ENCODE measurements around the gene MPPED2.

Gene MPPED2, protein sequence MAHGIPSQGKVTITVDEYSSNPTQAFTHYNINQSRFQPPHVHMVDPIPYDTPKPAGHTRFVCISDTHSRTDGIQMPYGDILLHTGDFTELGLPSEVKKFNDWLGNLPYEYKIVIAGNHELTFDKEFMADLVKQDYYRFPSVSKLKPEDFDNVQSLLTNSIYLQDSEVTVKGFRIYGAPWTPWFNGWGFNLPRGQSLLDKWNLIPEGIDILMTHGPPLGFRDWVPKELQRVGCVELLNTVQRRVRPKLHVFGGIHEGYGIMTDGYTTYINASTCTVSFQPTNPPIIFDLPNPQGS

DNA sequence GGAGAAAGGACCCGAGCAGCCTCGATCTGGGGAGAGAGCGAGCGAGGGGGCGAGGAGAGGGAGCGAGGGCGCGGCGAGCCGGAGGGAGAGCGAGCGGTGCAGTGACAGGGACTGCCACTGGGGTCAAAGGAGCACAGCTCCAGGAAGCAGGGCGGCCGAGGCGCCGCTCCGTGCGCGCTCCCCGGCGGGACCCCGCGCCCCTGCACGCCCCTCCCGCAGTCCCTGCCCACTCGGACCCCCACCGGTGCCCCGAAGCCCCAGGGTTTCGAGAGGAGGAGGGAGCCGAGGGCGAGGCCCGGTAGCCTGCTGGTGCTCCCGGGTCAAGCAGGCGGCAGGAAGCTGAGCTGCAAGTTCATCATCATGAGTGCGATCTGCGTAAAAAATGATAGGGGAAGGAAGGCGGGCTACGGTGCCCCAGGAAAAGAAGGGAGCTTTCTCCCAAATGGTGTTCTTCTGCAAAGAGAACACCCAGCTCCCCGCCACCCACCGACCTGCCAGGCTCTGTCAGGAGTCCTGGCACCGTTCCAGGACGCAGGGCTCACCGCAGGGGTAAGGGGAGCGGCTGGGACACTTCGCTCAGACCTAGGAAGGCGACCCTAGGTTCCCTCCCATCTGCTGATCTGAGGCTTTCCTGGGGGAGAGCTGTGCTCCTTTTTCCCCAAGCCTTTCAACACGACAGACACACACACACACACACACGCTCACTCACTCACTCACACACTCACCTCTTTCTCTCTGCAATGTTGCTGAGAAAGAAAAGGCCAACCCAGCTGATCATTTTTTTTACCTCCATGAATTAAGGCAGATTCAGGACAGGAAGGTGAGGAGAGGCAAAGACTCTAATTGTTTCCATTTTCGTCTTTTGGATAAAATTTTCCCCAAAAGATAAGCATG lies at the start of gene MPPED2:
MPPED2 (minus strand) TSS at position 103 of the 894 bp plus-strand sequence. CDS start 5,980 bp downstream, outside the sequence.
- DNase-seq (ENCODE audit: low read depth, low spot score) = no peak

DNA sequence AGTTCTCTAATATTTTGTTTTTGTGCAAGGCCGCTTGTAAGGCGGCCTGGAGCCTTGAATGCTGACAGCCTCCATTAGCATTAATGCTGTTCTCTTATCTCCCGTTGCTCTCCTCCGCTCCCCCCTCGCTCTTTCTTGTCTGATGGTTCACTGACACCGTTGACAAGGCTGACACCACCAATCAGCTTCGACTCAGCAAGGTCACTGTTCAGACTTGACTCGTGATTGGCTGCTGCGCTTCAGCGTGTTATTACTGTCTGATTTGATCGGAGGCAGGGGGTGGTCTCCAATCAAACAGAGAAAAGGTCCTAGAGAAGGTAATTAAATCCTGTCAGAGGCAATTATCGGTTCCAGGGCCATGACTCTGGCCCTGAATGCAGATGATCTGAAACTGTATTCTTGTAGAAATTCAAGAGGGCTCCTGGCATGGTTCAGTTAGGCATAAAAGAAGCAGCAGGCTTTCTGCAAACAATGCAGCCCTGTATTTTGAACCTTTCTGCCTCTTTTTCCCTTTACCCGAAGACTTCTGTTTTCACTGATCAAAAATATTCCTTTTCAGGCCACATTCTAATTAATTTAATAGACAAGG lies 49.3 kb upstream of the MPPED2 start:
- no peak for DNase-seq (ENCODE audit: low read depth, low spot score)

DNA sequence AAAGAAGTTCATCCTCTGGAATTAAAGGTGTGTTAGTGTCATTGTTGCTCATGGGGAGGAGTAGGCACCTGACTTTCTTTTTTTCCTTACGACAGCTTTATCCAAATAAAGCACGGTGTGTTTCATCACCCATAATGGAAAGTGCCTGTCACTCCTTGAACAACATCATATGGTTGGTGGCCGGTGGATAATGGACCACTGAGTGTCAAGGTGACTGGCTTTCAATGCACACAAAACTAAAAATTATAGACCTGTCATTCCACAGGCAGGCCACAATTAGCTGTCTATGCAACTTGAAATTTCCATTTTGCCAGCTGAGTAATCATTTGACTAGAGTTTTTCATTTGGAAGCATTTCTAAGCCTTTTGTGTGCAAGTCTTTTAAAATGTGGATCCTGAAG lies 45.0 kb upstream of the MPPED2 start:
- no peak for DNase-seq (ENCODE audit: low read depth, low spot score)

DNA sequence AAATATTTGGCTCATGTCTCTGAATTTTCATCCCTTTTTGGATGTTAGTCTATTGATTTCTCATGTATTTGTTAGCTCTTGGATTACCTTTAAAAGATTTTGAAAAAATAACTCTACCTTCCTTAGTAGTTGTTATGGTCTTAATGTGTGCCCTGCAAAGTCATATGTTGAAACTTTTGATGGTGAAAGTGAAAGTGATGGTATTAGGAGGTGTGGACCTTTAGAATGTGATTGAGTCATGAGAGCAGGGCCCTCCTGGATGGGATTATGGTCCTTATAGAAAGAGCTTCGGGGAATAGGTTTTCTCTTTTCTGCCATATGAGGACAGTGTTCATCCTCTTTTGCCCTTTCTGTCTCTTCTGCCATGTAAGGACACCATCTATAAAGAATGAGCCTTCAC lies 33.6 kb upstream of the MPPED2 start:
- no peak for DNase-seq (ENCODE audit: low read depth, low spot score)

DNA sequence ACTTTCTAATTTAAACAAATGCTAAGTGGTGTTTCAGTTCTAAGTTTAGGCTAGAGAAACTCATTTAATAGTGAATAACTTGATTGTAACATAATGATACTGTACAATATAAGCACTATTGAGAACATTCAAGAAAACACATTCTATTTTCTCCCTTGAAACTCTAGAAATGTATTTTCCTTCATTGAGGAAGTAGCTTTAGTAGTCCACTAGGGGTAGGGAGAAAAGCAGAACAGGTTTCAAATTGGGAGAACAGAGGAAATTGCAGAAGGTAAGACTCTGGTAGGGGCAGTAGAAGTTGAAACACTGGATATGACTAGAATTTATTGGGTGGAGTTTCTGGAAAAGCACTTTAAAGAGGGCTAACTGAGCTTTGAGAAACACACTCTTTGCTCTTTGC lies 31.6 kb upstream of the MPPED2 start:
- no peak for DNase-seq (ENCODE audit: low read depth, low spot score)

DNA sequence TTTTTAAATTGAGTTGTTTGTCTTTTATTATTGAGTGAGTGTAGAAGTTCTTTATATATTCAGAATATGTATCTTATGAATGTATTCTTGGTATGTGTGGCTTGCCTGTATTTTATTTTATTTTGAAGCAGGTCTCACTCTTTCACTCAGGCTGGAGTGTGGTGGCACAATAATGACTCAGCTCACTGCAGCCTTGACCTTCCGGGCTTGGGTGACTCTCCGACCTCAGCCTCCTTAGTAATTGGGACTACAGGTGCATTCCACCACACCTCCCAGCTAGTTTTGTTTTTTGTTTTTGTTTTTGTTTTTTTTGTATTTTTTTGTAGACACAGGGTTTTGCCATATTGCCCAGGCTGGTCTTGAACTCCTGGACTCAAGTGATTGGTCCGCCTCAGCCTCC lies 24.5 kb upstream of the MPPED2 start:
- no peak for DNase-seq (ENCODE audit: low read depth, low spot score)

DNA sequence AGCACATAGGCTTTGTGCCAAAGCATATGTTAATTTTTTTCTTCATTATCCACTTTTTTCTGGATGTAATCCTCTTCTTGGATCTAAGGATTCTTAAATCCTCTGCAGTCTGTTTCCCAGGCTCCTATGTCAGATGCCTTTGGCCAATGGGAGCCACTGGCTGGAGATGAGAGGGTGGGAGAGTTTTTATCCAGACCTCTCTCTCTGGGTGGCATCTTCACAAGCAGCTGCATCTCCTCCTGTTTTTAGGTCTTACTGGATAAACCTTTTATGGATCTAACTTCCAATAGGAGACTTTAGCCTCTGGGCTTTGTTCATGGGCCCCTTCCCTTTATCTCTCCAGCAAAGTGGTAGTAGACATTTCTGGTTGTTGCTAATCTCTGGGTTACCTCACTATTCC lies 22.4 kb upstream of the MPPED2 start:
- DNase-seq (ENCODE audit: low read depth, low spot score) = no peak

DNA sequence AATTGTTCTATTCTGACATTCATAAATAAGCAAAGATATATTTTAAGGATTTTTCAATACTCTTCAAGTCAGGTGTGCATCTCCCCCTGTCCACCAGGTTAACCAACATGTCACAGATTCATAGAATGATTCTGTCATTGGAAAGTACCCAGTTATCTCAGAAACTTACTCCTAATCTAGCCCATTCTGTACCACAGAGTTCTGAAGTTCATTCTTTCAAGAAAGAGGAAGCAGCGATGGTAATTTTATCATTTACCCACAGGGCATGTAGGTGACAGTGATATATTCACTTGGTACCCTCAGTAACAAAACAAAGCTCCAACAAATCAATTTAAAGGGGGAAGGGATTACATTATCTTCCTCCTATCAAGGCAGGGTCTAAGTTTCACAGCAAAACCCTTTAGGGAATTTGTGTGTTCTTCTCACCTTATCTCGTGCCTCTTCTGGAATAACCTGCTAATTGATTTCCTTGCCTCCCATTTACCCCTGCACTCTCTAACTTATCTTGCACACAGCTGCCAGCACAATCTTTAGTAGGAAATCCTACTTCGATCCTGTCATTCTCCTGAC lies 19.0 kb upstream of the MPPED2 start:
- no peak for DNase-seq (ENCODE audit: low read depth, low spot score)

DNA sequence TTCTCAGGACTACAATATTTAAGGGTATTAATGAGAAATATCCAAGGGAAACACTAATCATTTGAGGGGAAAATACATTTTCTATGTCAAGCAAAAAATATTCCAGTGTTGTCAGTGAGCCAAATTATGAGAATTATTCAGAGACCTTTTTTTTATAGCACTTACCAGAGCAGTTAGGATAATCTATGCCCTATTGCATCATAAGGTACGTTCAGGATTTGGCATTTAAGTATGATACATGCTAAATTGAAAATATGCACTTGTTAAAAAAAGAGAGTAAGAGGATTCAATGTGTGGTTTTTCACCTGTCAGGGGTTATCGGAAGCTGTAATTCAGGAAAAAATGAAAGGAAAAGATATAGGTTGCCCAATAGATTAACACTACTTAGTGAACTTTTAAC lies 17.2 kb upstream of the MPPED2 start:
- no peak for DNase-seq (ENCODE audit: low read depth, low spot score)

DNA sequence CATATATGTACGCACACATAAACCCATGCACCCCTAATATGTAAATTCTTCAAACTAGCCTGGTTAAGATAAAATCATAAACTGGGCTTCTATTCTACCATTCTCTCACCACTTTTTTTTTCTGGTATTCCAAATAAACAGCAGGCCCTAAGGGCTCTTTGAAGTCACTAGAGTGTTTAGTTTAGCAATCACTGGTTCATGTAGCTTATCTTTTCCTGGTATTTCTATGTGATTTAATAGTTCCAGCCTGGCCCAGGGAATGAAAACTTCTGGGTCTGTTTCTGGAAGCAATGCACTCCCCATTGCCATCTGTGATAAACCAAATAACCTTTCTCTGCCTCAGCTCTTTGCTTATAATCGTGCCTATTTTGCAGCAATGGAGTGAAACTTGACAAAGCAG lies 10.7 kb upstream of the MPPED2 start:
- no peak for DNase-seq (ENCODE audit: low read depth, low spot score)

DNA sequence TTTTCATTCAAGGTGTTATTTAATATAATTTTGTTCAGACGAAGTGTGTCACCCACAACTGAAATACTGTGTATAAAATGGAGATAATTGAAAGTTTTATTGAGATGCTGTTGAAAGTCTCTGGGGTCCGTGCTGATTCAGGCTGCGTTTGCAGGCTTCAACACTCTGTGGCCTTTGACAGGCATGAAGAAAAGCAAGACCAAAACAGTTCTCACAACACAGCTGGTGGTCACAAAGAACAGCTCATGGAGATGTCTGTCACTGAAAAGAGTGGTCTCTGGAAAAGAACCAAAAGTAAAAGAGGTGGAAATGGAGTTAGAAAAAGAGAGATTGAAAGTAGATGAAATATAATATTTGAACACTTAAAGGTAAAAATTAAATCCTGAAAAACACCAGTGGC lies 9.8 kb upstream of the MPPED2 start:
- DNase-seq (ENCODE audit: low read depth, low spot score) = no peak

DNA sequence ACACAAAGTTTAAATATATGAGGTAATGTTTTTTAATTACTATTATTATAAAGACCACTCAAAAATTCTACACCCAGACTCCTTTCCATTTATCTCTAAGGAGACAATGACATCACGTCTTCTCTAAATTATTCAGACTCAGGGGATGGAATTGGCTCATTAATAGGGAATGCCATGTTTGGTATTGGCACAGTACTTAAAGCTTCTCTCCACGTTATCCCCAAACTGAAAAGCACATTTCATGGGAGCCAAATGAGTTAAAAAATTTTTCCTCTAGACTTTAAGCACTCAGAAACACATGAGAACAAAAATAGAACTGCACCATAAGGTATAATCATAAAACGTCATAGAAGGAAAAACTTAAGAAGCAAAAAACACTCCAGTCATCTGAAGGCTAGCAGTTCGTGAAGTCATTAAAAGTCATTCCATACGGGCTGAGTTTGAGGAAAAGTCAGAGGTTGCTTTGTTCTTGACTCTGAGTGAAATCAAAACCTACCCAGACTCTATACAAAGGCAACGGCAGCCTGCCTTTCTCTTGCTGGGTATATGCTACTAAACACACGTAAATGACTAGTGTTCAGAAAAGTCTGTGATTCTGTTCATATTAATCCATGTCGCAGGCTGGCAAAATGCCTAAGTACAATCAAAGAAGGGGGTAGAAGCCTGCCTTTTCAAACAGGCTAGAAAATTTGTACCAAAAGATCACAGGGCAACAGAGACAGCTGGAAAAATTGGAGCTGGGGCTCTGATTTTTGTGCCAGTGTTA lies 8.7 kb upstream of the MPPED2 start:
- no peak for DNase-seq (ENCODE audit: low read depth, low spot score)

DNA sequence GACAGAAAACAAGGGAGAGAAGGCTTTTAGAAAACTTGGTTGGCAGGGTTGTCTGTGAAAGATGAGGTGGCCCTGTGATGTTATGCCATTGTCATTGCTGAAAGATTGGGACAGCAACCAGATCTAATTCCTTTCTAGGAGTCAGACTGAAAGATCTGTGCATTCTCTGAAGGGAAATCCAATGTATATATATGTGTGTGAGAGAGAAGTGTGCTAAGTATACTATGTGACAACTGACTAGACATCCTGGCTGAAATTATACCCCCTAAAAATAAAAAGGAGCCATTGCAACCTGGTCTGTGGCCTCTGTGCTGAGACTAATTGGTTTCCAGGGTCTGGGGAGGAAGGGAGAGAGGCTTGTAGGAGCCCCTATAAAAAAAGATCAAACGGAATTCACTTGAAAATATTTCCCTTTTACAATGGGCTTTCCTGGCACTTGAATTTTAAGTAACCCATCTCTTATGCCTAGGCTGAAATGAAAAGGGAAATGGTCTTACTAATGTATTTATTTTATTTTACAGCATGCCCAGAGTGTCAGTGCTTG lies 1.2 kb upstream of the MPPED2 start:
- no peak for DNase-seq (ENCODE audit: low read depth, low spot score)

DNA sequence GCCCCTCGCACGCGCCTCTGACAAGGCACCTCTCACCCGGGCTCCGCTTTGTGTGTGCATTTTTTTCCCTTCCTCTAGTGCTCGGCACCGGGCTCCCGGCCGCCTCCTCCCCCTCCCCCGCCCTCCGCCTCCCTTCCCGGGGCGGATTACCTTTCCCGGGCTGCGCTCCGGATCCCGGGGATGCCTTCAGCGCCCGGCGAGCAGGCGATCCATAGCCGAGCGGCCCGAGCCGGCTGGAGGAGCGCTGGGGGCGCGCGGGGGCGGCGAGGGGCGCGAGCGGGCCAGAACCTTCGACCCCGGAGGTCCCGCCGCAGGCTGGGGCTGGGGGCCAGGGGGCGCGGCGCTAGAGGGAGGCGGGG lies 282 bp downstream of the MPPED2 start:
- no peak for DNase-seq (ENCODE audit: low read depth, low spot score)

DNA sequence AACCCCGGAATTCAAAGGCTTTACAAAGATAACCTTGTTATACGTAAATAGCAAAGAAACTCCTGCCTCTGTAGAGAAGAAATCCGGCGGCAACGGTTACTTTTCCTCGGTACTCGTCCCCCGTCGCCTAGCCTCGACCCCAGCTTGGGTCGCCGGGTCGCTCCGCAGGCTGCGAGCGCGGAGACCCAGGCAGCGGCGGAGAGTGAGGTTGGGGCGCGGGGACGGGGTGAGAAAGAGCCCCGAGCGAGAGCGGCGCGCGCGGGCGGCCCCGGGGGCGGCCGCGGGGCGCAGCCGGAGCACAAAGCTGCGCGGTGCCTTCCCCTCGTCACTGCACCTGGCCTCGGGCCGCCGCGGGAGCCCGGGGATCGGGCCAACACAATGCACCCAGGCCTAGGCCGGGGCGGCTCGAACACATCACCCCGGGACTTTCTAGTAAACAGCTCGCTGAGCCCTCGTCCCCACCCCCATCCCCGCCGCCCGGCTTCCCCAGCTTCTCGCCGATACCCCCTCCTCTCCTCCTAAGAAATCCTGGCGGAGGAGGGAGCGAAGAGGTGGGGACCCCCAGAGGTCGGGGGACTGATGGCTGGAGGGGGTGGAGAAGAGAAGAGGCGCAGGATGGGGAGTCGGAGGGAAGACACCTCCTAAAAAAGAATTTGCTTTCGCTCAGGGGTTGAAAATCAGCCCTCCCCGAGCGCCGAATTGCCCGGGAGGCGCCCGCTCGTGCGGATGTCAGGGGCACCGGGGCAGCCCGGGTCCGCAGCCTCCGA lies 845 bp downstream of the MPPED2 start:
- DNase-seq (ENCODE audit: low read depth, low spot score) = no peak

DNA sequence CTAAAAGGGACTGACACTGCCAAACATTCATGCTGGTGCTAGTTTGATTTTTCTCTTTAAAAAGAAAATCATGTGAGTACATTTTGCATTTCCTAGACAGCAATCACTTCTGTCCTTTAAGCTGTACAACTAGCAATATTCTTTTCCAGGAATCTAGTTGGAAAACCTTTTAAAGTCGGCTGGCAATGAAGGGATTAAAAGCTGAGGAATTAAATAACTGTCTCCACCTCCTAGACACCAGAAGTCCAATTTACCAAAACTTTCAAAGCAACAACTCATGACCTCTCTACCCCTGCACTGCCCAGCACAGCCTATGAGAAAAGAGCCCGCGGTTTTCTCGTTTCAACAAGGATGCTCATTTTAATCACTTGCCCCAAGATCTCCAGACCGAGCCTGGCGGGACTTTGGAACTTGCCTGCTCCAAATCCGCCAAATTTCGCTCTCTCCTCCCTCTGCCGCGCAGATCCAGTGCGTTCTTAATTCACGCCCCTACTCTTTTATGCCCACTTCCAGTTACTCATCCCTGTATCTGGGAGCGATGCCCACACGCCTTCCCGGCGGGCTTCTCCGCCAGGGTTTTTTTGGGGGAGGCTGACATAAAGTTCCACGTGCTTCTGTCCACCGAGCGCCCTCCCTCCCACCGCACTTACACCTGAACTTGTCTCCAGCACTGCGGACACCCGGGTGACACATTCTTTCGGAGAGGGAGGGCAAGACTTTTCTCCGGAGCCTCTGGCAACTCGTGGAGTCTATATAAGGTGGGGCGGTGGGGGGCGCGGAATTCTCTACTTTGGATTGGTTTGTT lies 2.5 kb downstream of the MPPED2 start:
- no peak for DNase-seq (ENCODE audit: low read depth, low spot score)

DNA sequence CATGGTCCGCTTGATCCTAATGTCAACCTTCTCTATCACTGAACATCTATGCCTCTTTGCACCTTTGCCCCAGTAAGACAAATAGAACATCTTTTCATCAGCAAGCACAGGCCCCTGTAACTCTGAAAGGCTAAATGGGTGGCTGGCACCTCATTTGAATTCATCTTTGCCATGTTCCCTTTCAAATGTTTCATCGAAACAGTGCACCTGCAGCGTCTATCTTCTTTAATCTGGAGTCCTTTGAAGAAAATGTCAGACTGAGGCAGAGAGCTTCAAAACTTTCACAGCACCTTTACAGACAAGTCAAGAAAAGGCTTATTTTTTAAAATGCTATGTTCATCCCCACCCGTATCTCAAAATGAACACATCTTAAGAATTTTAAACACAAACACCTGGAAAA lies 3.4 kb downstream of the MPPED2 start:
- no peak for DNase-seq (ENCODE audit: low read depth, low spot score)

DNA sequence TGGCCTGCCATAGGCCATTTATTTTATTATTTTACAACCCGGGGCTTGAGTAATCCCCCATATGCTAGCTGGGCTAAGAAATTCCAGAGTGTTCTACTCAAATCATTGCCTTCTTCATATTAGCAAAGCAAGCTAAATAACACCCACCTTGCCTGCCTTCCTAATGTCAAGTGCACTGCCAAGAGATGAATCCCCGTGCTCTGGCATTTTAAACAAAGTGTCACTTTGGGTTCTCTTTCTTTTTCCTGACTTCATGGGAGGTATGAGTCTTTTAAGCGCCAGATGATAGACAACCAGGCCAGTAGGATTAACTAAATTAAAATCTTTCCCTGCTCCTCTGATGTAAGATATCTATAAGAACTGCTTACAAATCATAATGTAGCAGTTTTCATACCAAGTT lies 4.5 kb downstream of the MPPED2 start:
- DNase-seq (ENCODE audit: low read depth, low spot score) = no peak

DNA sequence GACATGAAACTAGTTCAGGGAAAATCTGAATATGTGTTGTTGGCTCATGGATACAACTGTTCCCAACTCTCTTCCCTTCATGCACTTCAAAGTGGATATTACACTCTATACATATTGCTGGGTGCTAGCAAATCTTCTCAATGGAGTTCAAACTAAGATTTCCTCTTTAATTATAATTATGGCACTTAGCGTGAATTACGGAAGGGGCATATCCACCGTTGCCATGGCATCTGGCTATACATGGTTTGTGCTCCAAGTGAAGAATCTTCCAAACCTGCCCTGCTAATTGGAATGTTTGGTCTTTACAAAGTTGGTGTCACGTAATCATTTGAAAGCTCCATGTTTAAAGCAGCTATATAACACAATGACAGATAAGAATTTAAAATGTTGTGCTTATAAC lies 5.6 kb downstream of the MPPED2 start:
- DNase-seq (ENCODE audit: low read depth, low spot score) = no peak
